Amniotic stem cell (primary cell): ENCODE measurements around the gene EML2.
"Not testable (repeated sequence)": the region's sequence is repeated elsewhere in the genome, so short reads cannot be mapped to it uniquely, and the experiment has no call there.

Source experiments
- DNase-seq: peaks from one replicate; lab custom pipeline; 2025; lab: John Stamatoyannopoulos, UW

EML2 gene

GRCh38 chr19:45615795-45616703 is 23.1 kb downstream of the EML2 start:
- DNase-seq: no peak

- not testable (repeated sequence) for DNase-seq
Observed at GRCh38 chr19:45615056-45615455, 24.1 kb downstream of the EML2 start.

- peak; percentile 88 for DNase-seq
Observed at GRCh38 chr19:45613926-45614725, 25.1 kb downstream of the EML2 start.

GRCh38 chr19:45608948-45609347 is 30.2 kb downstream of the EML2 start:
- no peak for DNase-seq

GRCh38 chr19:45607071-45608029 is 31.8 kb downstream of the EML2 start:
- DNase-seq: peak; percentile 64

- no peak for DNase-seq
Observed at GRCh38 chr19:45601524-45602374, 37.4 kb downstream of the EML2 start, which contains the start of gene GPR4. TSS of gene GPR4 (minus strand) at chr19:45602212. CDS start at chr19:45591866, 10,346 bp downstream.

- no peak for DNase-seq
Observed at GRCh38 chr19:45601115-45601514, 38.1 kb downstream of the EML2 start.

GRCh38 chr19:45600340-45600885 is 38.8 kb downstream of the EML2 start:
- DNase-seq: no peak

- no peak for DNase-seq
Observed at GRCh38 chr19:45599286-45599685, 39.9 kb downstream of the EML2 start.

GRCh38 chr19:45598267-45599001 is 40.8 kb downstream of the EML2 start:
- no peak for DNase-seq

- no peak for DNase-seq
Observed at GRCh38 chr19:45597425-45598111, 41.6 kb downstream of the EML2 start.

- DNase-seq: no peak
Observed at GRCh38 chr19:45595814-45596213, 43.4 kb downstream of the EML2 start.

GRCh38 chr19:45593520-45593919 is 45.7 kb downstream of the EML2 start:
- no peak for DNase-seq

GRCh38 chr19:45592366-45592765 is 46.8 kb downstream of the EML2 start:
- no peak for DNase-seq

- no peak for DNase-seq
Observed at GRCh38 chr19:45591638-45592005, 47.6 kb downstream of the EML2 start.

- DNase-seq: no peak
Observed at GRCh38 chr19:45591004-45591637, 48.1 kb downstream of the EML2 start.

GRCh38 chr19:45590300-45591003 is 48.7 kb downstream of the EML2 start:
- no peak for DNase-seq

- DNase-seq: no peak
Observed at GRCh38 chr19:45589768-45590167, 49.4 kb downstream of the EML2 start.
